Erythroblast (primary cell): ENCODE results near the gene MSI2.

Source experiments
- DNase-seq, 2 experiments: peaks; one replicate each; lab custom pipeline; 2025; lab: John Stamatoyannopoulos, UW
- GATA1 ChIP-seq: IDR thresholded peaks from 2 replicates; pipeline ENCODE4 v1.6.1; 2011; ENCODE audit warnings: low read depth, mild to moderate bottlenecking, control low read depth, low read length, moderate library complexity
- POLR2A ChIP-seq: IDR thresholded peaks from 2 replicates; pipeline ENCODE4 v1.6.1; 2011; ENCODE audit warnings: mild to moderate bottlenecking, low read length

Gene MSI2

DNA sequence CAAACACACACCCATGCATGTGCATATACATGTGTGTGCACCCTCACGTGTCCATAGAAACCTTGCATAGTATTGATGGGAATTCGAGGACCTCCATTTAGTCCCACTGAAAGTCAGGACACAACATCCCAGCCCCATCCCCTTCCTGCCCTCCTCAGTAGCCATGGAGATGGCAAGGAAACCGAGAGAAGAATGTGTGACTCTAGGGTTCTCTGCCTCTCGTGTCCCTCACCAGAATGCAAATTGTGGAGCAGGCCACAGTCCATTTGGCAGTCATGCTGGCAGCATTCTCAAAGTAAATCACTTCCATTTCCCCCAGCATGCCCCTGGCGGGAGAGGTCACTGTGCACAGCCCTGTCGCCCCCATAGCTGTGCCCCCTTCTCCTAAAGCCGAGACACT is 141.1 kb downstream of the MSI2 start:
- TF ChIP-seq POLR2A = no peak
- no peak for TF ChIP-seq GATA1
- no peak for DNase-seq

- no peak for DNase-seq
- TF ChIP-seq POLR2A (no peak), GATA1 (no peak)
Observed at GRCh38 chr17:57399690-57400089, 143.4 kb downstream of the MSI2 start.

GRCh38 chr17:57400648-57401047 is 144.3 kb downstream of the MSI2 start:
- TF ChIP-seq POLR2A (no peak), GATA1 (no peak)
- no peak for DNase-seq

- peak; percentile 26 to 34 for DNase-seq
- TF ChIP-seq GATA1 = no peak
Observed at GRCh38 chr17:57401556-57402488, 145.5 kb downstream of the MSI2 start.

DNA sequence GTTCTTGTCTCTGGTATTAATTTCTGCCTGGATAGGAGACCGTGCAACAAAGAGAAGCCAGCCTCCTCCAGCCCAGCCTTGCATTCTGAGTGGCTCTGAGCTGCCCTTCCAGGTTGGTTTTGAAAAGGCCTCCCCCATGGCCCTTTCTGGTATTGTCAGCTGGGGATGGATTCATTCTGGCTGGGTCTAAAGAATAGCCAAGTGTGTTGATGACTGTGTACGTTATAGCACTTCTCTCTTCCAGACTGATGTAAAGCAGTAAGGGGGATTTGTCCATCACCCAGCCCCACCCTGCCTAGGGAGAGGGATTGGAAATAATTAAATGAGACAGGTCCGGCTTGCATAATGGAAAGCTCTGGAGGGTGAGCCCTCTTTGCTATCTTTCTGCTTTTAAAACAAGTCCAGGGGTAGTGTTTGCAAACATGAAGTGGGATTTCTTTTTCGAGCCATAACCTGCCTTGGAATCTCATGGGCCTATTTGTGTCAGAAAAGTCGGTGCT is 146.4 kb downstream of the MSI2 start:
- DNase-seq = no peak
- TF ChIP-seq POLR2A = no peak
- no peak for TF ChIP-seq GATA1

DNA sequence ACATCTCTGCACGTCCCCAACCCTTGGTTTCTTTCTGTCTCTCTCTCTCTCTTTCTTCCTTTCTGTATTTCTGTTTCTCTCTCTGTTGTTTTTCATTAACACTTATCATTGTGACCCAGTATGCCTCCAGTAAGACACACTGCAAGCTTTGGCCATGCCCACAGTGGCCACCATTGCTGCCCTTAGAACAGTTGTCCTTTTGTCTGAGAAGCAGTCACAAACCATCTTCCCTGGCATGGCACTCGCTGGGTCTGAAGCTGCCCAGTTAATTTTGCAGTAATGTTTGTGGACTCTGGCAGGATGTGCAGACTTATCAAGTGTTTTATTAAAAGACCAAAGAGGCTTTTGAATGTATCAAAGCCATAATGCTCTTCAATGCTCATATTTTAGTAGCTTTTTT is 146.9 kb downstream of the MSI2 start:
- DNase-seq = no peak
- no peak for TF ChIP-seq GATA1
- no peak for TF ChIP-seq POLR2A

DNA sequence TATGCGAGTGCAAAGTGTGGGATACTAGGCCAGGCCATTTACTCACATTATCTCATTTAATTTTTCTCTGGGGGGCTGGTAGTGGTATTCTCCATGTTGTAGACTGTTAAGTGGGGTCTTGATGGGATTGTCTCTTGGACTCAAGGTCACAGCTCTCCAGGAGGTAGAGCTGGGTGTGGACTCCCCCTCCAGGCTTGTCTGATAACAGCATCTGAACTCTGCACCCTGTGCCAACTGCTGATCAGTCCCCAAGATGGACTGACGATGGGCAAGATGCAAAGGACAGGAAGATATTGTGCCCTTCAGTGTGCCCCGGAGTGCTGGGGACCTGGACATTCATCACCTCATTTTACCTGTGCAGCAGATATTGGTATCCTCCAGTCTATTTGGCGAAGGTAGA is 147.8 kb downstream of the MSI2 start:
- DNase-seq = peak; percentile 36 to 39
- TF ChIP-seq POLR2A (no peak), GATA1 (no peak)

GRCh38 chr17:57404795-57405490 is 148.6 kb downstream of the MSI2 start:
- no peak for DNase-seq
- TF ChIP-seq GATA1 (no peak), POLR2A (no peak)

- no peak for DNase-seq
- TF ChIP-seq POLR2A = no peak
- no peak for TF ChIP-seq GATA1
Observed at GRCh38 chr17:57405491-57406072, 149.3 kb downstream of the MSI2 start.

DNA sequence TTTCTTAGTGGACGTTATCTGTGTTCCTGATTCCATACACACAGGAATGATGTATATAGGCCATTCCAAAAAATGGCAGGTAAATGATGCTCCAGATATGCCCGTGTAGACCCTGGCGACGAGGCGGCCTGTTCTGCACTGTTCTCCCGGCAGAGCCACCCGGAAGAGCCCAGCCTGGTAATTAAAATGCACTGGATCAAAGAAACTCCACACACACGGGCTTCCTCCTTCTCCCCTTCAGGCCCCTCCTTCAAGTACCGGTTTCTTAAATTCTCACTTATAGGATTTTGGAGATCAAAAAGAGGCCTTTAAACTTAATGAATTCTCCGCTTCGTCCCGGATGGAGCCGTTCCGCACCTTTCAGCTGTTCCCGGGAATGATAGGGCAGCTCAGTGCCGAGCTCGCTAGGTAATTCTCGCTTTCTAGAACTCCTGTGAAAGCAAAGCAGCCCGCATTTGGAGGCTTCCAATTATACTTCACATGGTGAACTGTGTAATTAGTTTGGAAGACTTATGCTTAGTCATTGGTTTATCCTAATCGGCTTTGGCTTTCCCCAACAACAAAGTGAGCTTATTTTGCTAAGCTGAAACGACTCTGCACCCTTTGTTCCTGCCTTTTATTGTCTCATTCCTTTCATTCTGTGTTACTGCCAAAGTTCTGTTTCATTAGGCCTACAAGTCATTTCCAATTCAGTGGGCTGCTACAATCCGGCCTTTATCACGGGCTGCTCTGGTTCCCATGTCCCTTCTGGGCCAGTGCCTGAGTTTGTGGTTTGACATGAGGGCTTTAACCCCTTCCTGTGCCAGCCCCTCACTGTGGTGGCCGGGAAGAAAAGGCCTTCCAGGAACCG is 150.0 kb downstream of the MSI2 start:
- DNase-seq = peak; percentile 7 to 32

DNA sequence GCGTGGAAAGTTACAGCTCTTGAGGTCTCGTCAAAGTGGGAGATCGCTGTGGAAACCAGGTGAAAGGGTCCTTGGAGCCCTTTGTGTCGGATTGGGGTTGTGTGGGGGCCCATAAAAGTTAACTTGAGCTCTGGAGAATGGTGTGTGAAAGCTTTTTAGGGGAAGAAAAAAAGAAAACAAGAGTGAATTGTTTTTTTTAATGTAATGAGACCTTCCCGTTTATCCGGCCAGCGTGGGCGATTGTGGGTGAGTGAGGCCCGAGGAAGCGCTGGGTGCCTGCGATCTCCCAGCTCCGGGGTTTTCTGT is 150.6 kb downstream of the MSI2 start:
- no peak for DNase-seq
- TF ChIP-seq GATA1 = no peak

More for the DNA sequence above, 150.0 kb downstream of the MSI2 start:
- TF ChIP-seq GATA1 = no peak
- no peak for TF ChIP-seq POLR2A

GRCh38 chr17:57407287-57408070 is 151.2 kb downstream of the MSI2 start:
- DNase-seq = no peak
- TF ChIP-seq POLR2A (no peak), GATA1 (no peak)

DNA sequence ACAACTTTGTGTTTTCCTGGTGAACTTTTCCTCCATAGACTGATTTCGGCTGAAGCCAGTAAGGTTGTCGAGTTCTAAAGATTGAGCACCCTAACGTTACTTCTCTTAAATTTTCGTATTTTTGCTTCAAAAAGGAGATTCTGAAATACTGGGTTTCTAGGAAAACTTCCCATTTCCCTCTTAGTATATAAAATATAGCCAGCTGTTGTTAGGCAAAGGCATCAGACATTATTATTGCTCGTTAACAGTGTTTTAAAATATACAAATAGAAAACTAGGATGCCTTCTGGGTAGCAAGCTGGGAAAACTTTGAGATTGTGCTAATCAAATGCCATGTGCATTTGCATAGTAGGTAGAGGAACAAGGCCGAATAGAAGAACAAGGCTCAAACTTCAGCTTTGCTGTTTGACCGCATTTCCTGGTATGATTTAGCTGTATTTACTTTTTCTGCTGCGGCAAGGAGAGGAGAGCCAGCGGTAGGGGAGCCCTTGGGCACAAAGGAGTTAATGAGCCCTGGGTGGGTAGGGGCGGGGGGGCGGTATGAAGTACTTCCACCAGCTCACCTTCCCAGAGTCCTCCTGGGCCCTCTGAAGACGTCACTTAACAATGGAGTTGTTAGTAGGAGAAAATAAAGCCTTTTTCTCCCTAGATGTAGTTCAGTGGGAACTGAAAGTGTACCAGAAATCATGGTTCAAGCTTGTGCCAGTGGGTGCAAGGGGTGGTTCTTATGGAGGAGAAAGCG is 151.9 kb downstream of the MSI2 start:
- DNase-seq = no peak
- no peak for TF ChIP-seq POLR2A
- no peak for TF ChIP-seq GATA1
